ENCODE data around the gene POFUT1.

The POFUT1 gene

DNA sequence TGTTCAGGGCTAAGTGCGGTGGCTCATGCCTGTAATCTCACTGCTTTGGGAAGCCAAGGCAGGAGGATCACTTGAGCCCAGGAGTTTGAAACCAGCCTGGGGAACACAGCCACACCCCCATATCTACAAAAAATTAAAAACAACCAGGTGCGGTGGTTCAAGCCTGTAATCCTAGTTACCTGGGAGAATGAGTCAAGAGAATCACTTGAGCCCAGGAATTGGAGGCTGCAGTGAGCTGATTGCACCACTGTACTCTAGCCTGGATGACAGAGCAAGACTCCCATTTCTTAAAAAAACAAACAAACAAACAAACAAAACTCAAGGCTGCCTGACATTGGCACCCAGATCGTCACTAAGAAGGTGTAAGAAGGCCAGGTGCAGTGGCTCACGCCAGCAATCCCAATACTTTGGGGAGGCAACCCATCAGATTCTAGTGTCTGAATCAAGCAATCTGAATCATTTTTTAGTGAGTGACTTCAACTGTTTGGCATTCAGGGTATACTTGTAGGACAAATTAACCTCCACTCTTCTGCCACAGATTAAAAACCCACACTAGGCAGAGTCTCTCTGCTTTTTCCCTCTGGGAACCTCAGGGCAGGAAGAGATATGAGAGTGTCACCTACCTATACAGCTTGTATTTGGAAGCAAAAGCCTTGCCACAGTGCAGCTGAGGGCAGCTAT lies 6.2 kb upstream of the POFUT1 start:
- Histone ChIP-seq H3K36me3 (ENCODE audit: control insufficient read depth, insufficient read depth, low read length) (peaks cover 71% of the 10 kb centered on the region), H3K4me3 (ENCODE audit: low read depth, low read length) (no peak overlapping the region), H3K9ac (ENCODE audit: low read length) (no peak overlapping the region), H3K27ac (ENCODE audit: low read depth, low read length) (no peak overlapping the region), H3K4me1 (ENCODE audit: control insufficient read depth, insufficient read depth, low read length) (peaks cover 39% of the 10 kb centered on the region), H3K9me3 (ENCODE audit: control insufficient read depth, insufficient read depth, low read depth, low read length) (no peaks in the 10 kb centered on the region), H3K27me3 (ENCODE audit: control insufficient read depth, insufficient read depth, low read length) (no peaks in the 10 kb centered on the region)

- Histone ChIP-seq H3K4me1 (ENCODE audit: control insufficient read depth, insufficient read depth, low read length) (peaks cover 41% of the 10 kb centered on the region), H3K4me3 (ENCODE audit: low read depth, low read length) (no peak overlapping the region), H3K27ac (ENCODE audit: low read depth, low read length) (no peak overlapping the region), H3K36me3 (ENCODE audit: control insufficient read depth, insufficient read depth, low read length) (peaks cover 65% of the 10 kb centered on the region), H3K9ac (ENCODE audit: low read length) (no peak overlapping the region), H3K27me3 (ENCODE audit: control insufficient read depth, insufficient read depth, low read length) (no peaks in the 10 kb centered on the region), H3K9me3 (ENCODE audit: control insufficient read depth, insufficient read depth, low read depth, low read length) (no peaks in the 10 kb centered on the region)
Observed at GRCh38 chr20:32201977-32202363, 5.7 kb upstream of the POFUT1 start.

DNA sequence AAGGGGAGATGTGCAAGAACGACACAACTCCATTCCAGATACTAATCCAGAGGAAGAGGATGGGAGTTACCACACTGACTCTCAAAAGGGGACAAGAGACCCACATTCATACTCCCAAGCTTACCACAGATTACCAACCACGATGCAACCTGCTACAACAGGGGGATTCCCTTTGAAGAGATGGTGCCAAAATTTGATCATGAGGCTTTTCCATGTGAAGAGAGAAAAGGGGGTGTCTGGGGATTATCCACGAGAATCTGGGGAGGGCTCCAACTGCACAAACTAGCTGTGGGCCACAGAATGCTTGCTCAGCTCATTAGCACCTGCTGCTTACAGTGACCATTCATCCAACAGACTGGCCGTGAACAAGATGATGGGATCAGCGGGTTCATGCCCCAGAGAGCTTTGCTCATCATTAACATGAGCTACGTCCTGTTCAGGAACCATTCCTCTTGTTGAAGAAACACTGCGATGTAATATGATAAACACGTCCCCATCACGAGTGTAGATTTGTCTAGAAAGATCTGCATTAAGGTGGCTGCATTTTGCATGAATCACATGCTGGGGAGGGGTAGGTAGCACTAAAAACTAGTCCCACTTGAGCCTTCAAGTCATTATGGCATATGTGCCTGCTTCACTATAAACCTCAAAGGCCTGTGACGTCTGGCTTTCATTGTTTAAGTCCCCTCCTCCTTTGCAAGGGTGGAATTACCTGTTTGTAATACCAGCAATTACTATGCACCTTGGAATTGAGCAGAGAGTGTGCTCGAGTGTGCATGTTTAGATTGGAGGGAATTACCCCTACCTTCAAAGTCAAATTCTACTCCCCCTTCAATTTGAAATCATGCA lies 4.1 kb upstream of the POFUT1 start:
- Histone ChIP-seq H3K4me1 (ENCODE audit: control insufficient read depth, insufficient read depth, low read length) (peaks cover 41% of the 10 kb centered on the region), H3K36me3 (ENCODE audit: control insufficient read depth, insufficient read depth, low read length) (peaks cover 49% of the 10 kb centered on the region), H3K27ac (ENCODE audit: low read depth, low read length) (no peak overlapping the region), H3K9ac (ENCODE audit: low read length) (no peak overlapping the region), H3K27me3 (ENCODE audit: control insufficient read depth, insufficient read depth, low read length) (no peaks in the 10 kb centered on the region), H3K4me3 (ENCODE audit: low read depth, low read length) (no peak overlapping the region), H3K9me3 (ENCODE audit: control insufficient read depth, insufficient read depth, low read depth, low read length) (no peaks in the 10 kb centered on the region)

DNA sequence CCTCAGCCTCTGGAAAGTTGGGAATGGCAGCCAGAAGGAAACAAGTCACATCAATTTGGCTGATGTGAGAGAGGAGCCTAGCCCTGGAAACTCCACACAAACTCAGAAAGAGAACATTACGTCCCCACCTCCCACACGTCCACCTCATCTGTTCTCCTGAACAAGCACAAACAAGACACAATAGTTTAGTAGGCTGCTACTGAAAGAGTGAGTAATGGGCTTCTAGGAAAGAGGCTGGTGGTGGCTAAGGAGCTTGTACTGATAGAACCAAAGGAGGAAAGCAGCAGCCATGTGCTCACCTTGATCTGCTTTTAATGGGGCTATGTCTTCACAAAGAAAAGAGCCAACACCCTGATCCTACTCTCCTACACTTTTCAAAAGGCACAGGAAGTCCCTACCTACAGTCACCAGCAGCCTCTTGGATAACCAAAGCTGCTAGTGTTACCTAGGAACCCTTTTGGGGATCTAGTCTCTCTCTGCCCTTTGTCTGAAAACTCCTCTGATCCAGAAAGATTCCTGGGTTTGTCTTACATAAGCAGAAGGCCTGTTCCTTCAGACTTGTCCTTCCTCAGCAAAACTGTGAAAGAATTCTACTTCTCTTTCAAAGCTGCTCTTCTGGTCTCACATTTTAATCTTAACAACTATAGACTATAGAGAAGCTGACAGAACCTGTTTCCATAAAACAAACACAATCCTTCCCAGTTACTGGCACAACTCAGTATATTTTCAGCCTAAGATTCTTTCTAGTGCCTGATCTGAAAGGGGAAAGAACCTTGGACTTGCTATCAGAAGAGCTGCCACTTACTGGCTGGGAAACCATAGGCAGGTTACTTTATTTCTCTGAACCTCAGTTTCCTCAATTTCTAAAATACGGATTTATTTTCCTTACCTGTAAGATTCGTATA lies 3.2 kb upstream of the POFUT1 start:
- Histone ChIP-seq H3K27me3 (ENCODE audit: control insufficient read depth, insufficient read depth, low read length) (no peaks in the 10 kb centered on the region), H3K4me3 (ENCODE audit: low read depth, low read length) (no peak overlapping the region), H3K36me3 (ENCODE audit: control insufficient read depth, insufficient read depth, low read length) (peaks cover 40% of the 10 kb centered on the region), H3K9me3 (ENCODE audit: control insufficient read depth, insufficient read depth, low read depth, low read length) (no peaks in the 10 kb centered on the region), H3K27ac (ENCODE audit: low read depth, low read length) (no peak overlapping the region), H3K9ac (ENCODE audit: low read length) (no peak overlapping the region), H3K4me1 (ENCODE audit: control insufficient read depth, insufficient read depth, low read length) (peaks cover 41% of the 10 kb centered on the region)

- peaks cover 42% of the 10 kb centered on the region for H3K36me3 ChIP-seq (ENCODE audit: control insufficient read depth, insufficient read depth, low read length)
- no peaks in the 10 kb centered on the region for H3K9me3 ChIP-seq (ENCODE audit: control insufficient read depth, insufficient read depth, low read depth, low read length)
- H3K27me3 ChIP-seq (ENCODE audit: control insufficient read depth, insufficient read depth, low read length): no peaks in the 10 kb centered on the region
- H3K4me1 ChIP-seq (ENCODE audit: control insufficient read depth, insufficient read depth, low read length): peaks cover 41% of the 10 kb centered on the region
- no peak overlapping the region; the same call in 1 of the 2 replicates for H3K4me3 ChIP-seq (ENCODE audit: low read depth, low read length)
- H3K27ac ChIP-seq (ENCODE audit: low read depth, low read length): 0 out of 2 replicates have a peak overlapping the region, but pooled peaks have one; percentile 18
- H3K9ac ChIP-seq (ENCODE audit: low read length): no peak overlapping the region
Observed at GRCh38 chr20:32205110-32205842, 2.4 kb upstream of the POFUT1 start.

- Histone ChIP-seq H3K36me3 (ENCODE audit: control insufficient read depth, insufficient read depth, low read length) (peaks cover 42% of the 10 kb centered on the region), H3K27ac (ENCODE audit: low read depth, low read length) (no peak overlapping the region), H3K9me3 (ENCODE audit: control insufficient read depth, insufficient read depth, low read depth, low read length) (no peaks in the 10 kb centered on the region), H3K27me3 (ENCODE audit: control insufficient read depth, insufficient read depth, low read length) (no peaks in the 10 kb centered on the region), H3K9ac (ENCODE audit: low read length) (peak overlapping the region; percentile 94), H3K4me3 (ENCODE audit: low read depth, low read length) (peak overlapping the region; percentile 87), H3K4me1 (ENCODE audit: control insufficient read depth, insufficient read depth, low read length) (peaks cover 41% of the 10 kb centered on the region)
Observed at GRCh38 chr20:32205843-32206759, 1.6 kb upstream of the POFUT1 start.

DNA sequence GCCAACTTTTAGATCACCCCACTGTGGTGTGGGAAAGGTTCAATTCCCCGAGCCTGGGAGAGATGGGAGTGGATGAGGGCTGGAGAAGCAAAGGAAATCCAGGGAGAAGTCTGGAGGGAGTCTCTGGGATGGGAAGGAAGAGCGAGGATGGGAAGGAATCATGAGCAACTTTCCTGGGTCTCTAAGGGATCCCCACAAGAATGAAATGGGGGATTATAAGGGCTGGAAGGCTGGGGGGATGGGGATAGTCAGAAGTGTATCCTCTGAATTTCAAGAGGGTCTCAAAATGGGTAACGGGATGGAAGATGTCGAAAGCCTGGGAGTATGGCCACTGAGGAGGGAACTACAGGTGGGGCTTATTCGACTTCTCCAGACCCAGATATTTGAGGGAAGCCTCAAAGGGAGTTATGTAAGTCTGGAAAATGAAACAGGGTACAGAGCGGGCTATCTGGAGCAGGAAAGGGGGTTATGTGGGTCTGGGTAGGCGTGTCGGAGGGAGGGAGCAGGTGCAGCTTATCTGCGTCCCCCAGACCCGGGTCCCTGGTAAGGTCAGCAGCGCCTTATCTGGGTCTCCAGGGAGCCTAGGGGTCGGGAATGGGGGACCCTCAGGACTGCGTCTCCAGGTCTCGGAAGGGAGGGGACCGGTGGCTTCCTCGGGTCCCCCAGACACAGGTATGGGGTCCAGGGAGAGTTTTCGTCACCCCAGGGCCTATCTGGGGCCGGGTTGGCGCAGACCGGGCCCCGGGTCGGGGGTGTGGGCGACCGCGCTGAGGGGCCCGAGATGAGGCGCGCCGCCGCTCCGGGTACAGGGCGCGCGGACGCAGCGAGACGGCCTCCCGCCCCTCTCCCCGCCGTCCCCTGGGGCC lies 687 bp upstream of the POFUT1 start:
- Histone ChIP-seq H3K4me3 (ENCODE audit: low read depth, low read length) (peak overlapping the region; percentile 87), H3K27me3 (ENCODE audit: control insufficient read depth, insufficient read depth, low read length) (no peaks in the 10 kb centered on the region), H3K9me3 (ENCODE audit: control insufficient read depth, insufficient read depth, low read depth, low read length) (no peaks in the 10 kb centered on the region), H3K27ac (ENCODE audit: low read depth, low read length) (peak overlapping the region; percentile 82), H3K9ac (ENCODE audit: low read length) (peak overlapping the region; percentile 94), H3K36me3 (ENCODE audit: control insufficient read depth, insufficient read depth, low read length) (peaks cover 40% of the 10 kb centered on the region), H3K4me1 (ENCODE audit: control insufficient read depth, insufficient read depth, low read length) (peaks cover 41% of the 10 kb centered on the region)

DNA sequence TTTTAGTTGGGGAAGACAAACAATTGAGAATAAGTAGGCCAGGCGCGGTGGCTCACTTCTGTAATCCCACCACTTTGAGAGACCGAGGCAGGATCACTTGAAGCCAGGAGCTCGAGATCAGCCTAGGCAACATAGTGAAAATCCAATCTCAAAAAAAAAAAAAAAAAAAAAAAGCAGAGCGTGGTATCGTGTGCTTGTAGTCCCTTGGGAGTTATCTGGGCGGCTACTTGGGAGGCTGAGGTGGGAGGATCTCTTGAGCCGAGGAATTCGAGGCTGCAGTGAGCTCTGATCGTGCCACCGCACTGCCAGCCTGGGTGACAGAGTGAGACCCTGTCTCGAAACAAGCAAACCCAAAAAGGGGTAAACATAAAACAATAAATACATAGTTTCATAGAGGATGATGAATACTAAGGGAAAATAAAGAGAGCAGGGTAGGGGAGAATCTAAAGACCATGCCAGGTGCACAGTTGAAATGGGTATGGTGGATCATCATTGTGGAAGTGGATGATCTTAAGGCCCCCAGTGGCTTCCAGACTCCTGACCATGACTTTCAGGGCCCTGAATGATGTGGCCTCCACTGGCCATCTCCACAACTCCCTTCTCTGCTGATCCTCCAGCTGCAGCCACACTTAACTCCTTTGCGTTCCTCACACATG lies 947 bp downstream of the POFUT1 start:
- peaks cover 30% of the 10 kb centered on the region for H3K4me1 ChIP-seq (ENCODE audit: control insufficient read depth, insufficient read depth, low read length)
- H3K9ac ChIP-seq (ENCODE audit: low read length): peak overlapping the region; percentile 94
- H3K9me3 ChIP-seq (ENCODE audit: control insufficient read depth, insufficient read depth, low read depth, low read length): no peaks in the 10 kb centered on the region
- H3K36me3 ChIP-seq (ENCODE audit: control insufficient read depth, insufficient read depth, low read length): peaks cover 36% of the 10 kb centered on the region
- H3K4me3 ChIP-seq (ENCODE audit: low read depth, low read length): peak overlapping the region; percentile 87
- no peaks in the 10 kb centered on the region for H3K27me3 ChIP-seq (ENCODE audit: control insufficient read depth, insufficient read depth, low read length)
- H3K27ac ChIP-seq (ENCODE audit: low read depth, low read length): no peak overlapping the region

Measured in HUES6 (cell line).